SHP77 treated with DMSO at 0.1 percent for 48 hours (cell line): Measurements from ENCODE around the gene PABPC1L.
"Not testable (repeated sequence)": the region's sequence is repeated elsewhere in the genome, so short reads cannot be mapped to it uniquely, and the experiment has no call there.

Experiments used
- DNase-seq: peaks from one replicate; lab custom pipeline; 2025; lab: John Stamatoyannopoulos, UW

Gene PABPC1L

DNA sequence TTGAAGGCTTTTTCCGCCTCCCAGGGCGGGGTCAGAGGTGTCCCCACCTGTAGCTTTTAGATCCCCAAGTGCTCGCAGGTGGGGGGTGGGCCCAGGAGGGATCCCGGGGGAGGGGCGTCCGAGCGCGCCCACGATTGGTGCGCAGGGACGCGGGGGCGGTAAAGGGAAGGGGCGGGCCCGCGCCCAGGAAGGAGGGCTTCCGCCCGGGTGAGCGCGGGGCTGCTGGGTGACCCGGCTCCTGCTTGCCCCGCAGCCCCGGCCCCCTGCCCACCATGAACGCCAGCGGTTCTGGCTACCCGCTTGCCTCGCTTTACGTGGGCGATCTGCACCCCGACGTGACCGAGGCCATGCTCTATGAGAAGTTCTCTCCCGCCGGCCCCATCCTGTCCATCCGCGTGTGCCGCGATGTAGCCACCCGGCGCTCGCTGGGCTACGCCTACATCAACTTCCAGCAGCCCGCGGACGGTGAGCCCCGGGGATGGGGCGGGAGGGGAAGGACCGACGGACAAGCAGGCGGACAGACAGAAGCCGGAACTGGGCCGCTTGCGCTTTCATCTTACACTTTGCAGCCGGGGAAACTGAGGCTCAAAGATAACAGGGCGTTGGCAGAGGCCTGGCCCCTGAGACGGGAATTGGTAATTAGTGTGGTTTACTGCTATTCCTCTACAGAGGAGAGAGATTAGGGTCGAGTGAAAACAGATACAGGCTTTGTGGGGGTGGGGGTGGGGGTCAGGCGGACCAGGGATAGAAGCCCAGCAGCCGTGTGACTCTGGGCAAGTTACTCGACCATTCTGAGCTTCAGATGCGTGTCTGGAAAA, at the start of gene PABPC1L:
Gene PABPC1L, plus strand, starts transcription at position 189 of the 818 bp plus-strand sequence. Its CDS starts 84 bp downstream, at position 273.
- peak; percentile 47 for DNase-seq

DNA sequence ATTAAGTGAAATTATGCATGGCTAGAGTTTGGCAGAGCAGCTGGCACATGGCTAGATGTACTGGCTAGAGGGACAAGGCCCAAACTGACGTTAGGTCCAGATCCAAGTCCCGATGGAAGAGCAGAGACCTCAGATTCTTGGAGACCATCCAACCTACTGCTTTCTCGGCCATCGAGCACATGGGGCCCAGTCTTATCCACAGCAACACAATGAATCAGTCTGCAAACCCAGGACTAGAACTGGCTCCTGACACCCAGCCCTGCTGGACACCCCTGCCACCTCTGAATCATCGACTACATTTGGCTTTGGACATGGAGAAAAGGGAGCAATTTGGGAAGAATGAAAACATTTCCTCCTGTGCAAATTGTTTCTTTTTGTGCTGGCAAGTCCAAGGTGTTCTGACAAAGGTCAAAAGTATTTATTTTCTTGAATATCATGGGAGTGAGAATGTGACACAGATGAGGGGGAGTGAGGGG, 48.3 kb upstream of the PABPC1L start:
- DNase-seq, result no peak

GRCh38 chr20:44862286-44862685, 47.6 kb upstream of the PABPC1L start:
- no peak for DNase-seq

DNA sequence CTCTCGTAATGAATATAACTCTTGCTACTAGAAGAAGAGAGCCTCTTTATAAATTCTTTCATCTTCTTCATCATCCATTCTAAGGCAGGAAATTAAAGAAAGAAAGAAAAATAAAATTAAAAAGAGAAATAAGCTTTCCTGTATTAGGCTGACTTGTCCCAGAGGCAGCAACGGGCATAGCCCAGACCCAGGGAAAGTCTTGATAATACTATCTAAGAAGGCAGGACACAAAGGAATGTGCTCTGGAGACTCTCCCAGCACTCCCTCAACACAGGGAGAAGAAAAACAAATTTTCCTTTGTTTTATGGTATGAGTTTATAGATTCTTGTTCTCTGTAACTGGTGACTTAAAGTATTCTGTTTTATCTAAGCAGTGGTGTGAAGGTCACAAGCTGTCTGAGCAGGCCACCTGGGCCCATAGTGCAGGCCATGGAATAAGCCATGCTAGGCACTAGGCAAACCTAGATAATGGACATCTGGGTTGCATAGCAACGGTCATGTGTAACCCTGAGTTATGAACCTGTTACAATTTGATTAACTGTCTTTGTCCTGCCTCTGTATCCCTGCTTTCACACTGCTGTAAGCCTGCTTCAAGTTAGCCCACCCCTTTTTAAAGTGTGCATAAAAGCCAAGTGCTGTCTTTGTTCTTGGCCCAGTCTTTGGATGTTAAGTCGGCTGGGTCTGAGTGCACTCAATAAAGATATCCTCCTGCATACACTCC, 46.3 kb upstream of the PABPC1L start:
- not testable (repeated sequence) for DNase-seq

DNA sequence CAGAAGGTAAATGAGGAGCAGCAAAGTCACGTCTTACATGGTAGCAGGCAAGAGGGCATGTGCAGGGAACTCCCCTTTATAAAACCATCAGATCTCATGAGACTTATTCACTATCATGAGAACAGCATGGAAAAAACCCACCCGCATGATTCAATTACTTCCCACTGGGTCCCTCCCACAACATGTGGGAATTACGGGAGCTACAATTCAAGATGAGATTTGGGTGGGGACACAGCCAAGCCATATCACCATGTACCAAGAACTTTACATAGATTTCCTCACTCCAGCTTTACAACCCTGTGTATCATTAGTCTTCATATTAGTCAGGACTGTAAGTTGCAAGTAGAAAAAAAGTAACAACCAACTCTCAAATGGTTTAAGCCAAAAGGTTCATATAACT, 45.4 kb upstream of the PABPC1L start:
- not testable (repeated sequence) for DNase-seq

GRCh38 chr20:44866703-44867335, 43.0 kb upstream of the PABPC1L start:
- DNase-seq, result no peak

- no peak for DNase-seq
These were observed 40.4 kb upstream of the PABPC1L start for GRCh38 chr20:44869471-44869870.

- not testable (repeated sequence) for DNase-seq
These were observed 27.5 kb upstream of the PABPC1L start for GRCh38 chr20:44882360-44882759.

GRCh38 chr20:44883214-44883902, 26.5 kb upstream of the PABPC1L start:
- no peak for DNase-seq

DNA sequence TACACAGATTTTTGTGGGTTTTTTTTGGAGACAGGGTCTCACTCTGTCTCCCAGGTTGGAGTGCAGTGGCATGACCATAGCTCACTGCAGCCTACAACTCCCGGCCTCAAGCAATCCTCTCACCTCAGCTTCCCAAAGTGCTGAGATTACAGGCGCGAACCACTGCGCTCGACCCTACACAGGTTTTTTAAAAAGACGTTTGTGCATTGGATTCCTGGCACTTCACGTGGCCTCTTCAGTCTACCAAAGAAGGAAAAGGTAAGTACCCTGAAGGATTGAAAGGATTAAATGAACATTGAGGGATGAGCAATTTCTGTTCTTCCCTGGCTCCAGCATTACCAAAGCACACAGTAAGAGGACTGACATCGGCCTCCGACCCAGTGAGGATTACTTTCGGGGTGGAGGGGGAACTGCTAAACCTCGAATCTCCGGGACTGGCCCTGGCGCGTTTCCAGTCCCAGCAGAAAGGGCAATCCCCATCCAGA, 24.9 kb upstream of the PABPC1L start:
- DNase-seq, result no peak

GRCh38 chr20:44885392-44886265, 24.2 kb upstream of the PABPC1L start, which contains the start of gene YWHAB:
Gene YWHAB (plus strand): TSS chr20:44885705. CDS start chr20:44901534, 15,829 bp downstream.
- DNase-seq, result peak; percentile 88

- no peak for DNase-seq
These were observed 23.6 kb upstream of the PABPC1L start for GRCh38 chr20:44886266-44886651.

GRCh38 chr20:44886828-44887227, 23.0 kb upstream of the PABPC1L start:
- no peak for DNase-seq

DNA sequence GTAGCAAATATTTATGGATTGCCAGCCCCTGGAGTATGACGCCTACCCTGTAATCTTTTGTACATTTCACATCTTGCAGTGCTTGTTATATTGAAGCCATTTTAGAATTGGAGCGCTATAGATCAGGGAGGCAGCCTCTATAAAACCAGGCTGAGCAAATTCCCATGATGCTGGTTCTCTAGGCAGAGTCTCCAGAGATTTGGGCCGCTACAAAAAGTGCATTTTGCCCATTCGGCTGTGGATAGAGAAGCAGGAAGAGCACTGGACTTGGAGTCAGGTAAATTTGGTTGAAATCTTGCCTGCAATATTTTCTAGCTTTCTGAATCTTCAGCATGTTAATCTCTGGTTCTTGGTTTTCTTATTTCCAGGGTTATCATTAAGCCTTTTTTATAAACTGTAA, 22.4 kb upstream of the PABPC1L start:
- DNase-seq, result no peak

- DNase-seq, result no peak
These were observed 21.4 kb upstream of the PABPC1L start for GRCh38 chr20:44888226-44889103.

- no peak for DNase-seq
These were observed 18.0 kb upstream of the PABPC1L start for GRCh38 chr20:44891826-44892225.

DNA sequence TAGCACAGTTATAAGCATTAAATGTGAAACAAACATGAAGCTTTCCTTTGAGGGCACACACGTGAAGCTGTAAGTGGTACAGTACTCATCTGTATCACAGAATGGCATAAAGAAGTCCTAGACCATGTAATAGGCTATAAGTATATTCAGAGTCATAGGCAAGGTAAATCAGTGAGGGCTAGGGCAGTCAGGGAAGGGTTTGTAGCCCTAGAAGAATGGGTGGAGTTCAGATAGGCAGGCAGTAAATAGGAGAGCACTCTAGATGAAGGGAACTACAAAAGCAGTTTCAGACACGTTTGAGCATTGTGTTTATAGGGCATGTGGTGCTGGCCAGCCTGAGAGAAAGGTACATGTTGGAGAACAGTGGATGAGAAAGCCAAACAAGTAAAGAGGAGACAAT, 14.9 kb upstream of the PABPC1L start:
- no peak for DNase-seq

- no peak for DNase-seq
These were observed 13.3 kb upstream of the PABPC1L start for GRCh38 chr20:44896583-44896982.

DNA sequence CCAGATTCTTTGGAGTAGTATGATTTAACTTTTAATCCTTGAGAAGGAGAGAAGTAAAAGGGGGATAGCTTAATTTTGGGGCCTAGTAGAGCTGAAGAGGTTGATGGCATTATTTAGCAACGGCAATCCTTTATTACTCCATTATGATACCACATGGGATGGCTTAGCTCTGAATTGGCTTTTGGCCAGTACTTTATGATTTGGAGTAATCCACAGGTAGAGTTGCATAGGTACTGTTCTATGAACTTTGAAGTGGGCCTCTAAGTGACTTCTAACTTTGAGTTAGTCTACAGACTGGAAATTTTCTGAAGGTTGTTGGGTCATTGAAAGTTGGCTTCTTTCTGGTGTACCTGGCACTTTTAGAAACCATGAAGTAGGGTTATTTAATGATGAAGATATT, 12.7 kb upstream of the PABPC1L start:
- no peak for DNase-seq
